GM19193 (cell line): ENCODE results near the gene CLHC1.

Experiments used
- POLR2A ChIP-seq: IDR thresholded peaks from 4 replicates; pipeline ENCODE4 v1.6.1; 2011; ENCODE audit not compliant: insufficient read depth, insufficient read length; ENCODE audit errors: extremely low read depth

The CLHC1 gene

GRCh38 chr2:55232863-55233657, 967 bp upstream of the CLHC1 start:
- TF ChIP-seq POLR2A: no peak

GRCh38 chr2:55231546-55232083, 478 bp downstream of the CLHC1 start:
- no peak for TF ChIP-seq POLR2A

- no peak for TF ChIP-seq POLR2A
Measured at GRCh38 chr2:55230551-55230950, 1.5 kb downstream of the CLHC1 start.

- no peak for TF ChIP-seq POLR2A
Measured at GRCh38 chr2:55229221-55229620, 2.9 kb downstream of the CLHC1 start.

- no peak for TF ChIP-seq POLR2A
Measured at GRCh38 chr2:55228226-55228563, 3.9 kb downstream of the CLHC1 start.

GRCh38 chr2:55225481-55226020, 6.5 kb downstream of the CLHC1 start:
- TF ChIP-seq POLR2A: no peak

GRCh38 chr2:55224761-55225261, 7.3 kb downstream of the CLHC1 start:
- no peak for TF ChIP-seq POLR2A

- no peak for TF ChIP-seq POLR2A
Measured at GRCh38 chr2:55223958-55224760, 7.9 kb downstream of the CLHC1 start.

GRCh38 chr2:55213822-55214221, 18.3 kb downstream of the CLHC1 start:
- TF ChIP-seq POLR2A: no peak

GRCh38 chr2:55204950-55205349, 27.1 kb downstream of the CLHC1 start:
- no peak for TF ChIP-seq POLR2A

GRCh38 chr2:55204536-55204935, 27.6 kb downstream of the CLHC1 start:
- TF ChIP-seq POLR2A: no peak

GRCh38 chr2:55200416-55200815, 31.7 kb downstream of the CLHC1 start:
- TF ChIP-seq POLR2A: no peak

- no peak for TF ChIP-seq POLR2A
Measured at GRCh38 chr2:55196526-55196925, 35.6 kb downstream of the CLHC1 start.

- no peak for TF ChIP-seq POLR2A
Measured at GRCh38 chr2:55180374-55180773, 51.7 kb downstream of the CLHC1 start.

- no peak for TF ChIP-seq POLR2A
Measured at GRCh38 chr2:55176094-55176415, 56.0 kb downstream of the CLHC1 start.

GRCh38 chr2:55175254-55176093, 56.6 kb downstream of the CLHC1 start:
- TF ChIP-seq POLR2A: no peak
